ENCODE data around the gene VPS35.

DNA sequence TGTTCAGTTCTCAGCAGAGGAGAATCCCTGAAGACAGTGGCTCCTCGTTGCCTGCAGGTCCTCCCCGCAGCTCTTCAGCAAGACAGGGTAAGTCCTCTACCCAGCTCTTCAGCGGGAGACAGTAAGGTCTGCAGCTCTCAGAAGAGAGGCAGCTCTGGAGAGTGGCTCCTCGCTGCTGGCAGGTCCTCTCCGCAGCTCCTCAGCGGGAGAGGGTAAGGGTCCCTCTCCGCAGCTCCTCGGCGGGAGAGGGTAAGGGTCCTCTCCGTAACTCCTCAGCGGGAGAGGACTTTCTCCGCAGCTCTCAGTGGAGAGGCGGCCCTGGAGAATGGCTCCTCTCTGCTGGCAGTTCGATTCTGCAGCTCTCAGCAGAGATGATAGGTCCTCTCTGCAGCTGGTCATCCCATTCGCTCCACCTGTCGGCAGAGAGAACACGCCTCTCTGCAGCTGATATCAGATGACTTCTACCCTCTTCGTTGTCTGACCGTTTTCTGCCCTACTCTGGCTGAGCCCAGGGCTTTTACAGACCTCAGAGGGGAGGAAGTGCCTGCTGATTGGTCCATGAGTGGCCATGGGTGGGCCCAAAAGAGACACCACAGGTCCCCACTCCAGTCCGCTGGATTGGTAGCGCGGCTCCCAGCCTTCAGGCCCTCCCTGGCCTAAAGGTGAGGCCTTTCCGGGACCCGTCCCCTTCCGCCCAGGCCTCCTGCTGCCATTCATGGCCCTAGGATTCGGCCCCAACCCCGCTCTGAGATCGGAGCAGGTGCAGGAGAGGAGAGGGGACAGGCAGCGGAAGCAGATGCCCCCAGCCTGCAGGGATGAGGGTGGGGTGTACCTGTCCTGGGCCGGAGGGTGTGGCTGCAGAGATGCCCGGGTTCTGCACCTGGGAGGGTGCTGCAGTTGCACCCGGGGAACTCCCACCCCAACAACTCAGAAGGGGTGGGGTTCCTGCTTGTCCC lies 55.9 kb downstream of the VPS35 start:
- TF ChIP-seq, protein P1, sequence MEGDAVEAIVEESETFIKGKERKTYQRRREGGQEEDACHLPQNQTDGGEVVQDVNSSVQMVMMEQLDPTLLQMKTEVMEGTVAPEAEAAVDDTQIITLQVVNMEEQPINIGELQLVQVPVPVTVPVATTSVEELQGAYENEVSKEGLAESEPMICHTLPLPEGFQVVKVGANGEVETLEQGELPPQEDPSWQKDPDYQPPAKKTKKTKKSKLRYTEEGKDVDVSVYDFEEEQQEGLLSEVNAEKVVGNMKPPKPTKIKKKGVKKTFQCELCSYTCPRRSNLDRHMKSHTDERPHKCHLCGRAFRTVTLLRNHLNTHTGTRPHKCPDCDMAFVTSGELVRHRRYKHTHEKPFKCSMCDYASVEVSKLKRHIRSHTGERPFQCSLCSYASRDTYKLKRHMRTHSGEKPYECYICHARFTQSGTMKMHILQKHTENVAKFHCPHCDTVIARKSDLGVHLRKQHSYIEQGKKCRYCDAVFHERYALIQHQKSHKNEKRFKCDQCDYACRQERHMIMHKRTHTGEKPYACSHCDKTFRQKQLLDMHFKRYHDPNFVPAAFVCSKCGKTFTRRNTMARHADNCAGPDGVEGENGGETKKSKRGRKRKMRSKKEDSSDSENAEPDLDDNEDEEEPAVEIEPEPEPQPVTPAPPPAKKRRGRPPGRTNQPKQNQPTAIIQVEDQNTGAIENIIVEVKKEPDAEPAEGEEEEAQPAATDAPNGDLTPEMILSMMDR (conservative IDR thresholded peaks at IDR 0.05), result no peak
- no peak for TF ChIP-seq ZFX (IDR thresholded peaks at IDR 0.05)

Measured in C4-2B (cell line).